ENCODE results near the gene CCDC88C. TPM values are rescaled to one million over a fixed set of nuclear protein-coding genes. Genes with fewer than 3 reads are reported as not detected.
A peak's percentile ranks its signal among the peaks of the same experiment; 100 is the strongest.

CCDC88C gene
- total RNA-seq, 2 experiments from 2014 or later = 83.6 to 87.8 TPM

DNA sequence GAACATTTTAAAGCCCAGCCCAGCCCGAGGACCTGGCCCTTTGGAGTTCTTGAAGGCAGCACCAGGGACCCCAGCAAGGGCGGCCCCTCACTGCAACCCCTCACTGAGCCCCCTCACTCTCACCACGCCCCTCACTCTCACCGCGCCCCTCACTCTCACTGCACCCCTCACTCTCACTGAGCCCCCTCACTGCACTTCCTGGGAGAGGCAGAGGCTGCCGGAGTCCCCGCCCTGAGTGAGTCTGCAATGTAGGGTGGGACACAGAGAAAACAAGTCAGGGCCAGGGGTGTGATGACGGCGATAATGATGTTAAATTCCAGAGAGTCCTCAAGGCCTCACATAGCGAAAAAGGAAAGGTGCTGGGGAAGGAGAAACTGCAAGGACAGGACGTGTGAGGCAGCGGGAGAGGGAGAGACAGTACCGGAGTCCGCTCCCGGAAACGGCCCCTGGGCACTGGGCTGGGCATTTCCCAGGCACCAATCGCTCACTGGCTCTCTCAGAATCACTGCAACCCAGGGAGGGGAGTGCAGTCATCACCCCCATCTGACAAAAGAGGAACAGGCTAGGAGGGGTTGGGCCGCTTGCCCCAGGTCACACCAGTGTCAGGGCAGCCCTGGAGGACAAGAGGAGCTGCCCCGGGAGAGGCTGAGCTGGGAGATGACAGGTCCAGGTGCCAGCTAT is 24.9 kb downstream of the CCDC88C start:
- ChIA-PET POLR2A (interaction anchor here (0.7 to 13.8 kb wide), 6 partner anchors 10 to 68 kb away, joined by 3 to 214 read pairs (median 8); partner anchors contain the start of gene CCDC88C), CTCF (interaction anchor here (1.0 to 1.7 kb wide), 5 partner anchors 13 to 69 kb away, joined by 3 to 5 read pairs (median 4); no protein-coding TSS in a partner anchor)
- H3K36me3 Mint-ChIP-seq (ENCODE audit: low read depth) = peaks cover 52% of the 10 kb centered on the region
- H3K9me3 Mint-ChIP-seq = no peaks in the 10 kb centered on the region
- peak overlapping the region; percentile 46 for H3K4me3 Mint-ChIP-seq
- TF ChIP-seq, protein P1, sequence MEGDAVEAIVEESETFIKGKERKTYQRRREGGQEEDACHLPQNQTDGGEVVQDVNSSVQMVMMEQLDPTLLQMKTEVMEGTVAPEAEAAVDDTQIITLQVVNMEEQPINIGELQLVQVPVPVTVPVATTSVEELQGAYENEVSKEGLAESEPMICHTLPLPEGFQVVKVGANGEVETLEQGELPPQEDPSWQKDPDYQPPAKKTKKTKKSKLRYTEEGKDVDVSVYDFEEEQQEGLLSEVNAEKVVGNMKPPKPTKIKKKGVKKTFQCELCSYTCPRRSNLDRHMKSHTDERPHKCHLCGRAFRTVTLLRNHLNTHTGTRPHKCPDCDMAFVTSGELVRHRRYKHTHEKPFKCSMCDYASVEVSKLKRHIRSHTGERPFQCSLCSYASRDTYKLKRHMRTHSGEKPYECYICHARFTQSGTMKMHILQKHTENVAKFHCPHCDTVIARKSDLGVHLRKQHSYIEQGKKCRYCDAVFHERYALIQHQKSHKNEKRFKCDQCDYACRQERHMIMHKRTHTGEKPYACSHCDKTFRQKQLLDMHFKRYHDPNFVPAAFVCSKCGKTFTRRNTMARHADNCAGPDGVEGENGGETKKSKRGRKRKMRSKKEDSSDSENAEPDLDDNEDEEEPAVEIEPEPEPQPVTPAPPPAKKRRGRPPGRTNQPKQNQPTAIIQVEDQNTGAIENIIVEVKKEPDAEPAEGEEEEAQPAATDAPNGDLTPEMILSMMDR (IDR thresholded peaks at IDR 0.05) = no peak
- peak overlapping the region; percentile 76 for H3K27ac Mint-ChIP-seq
- DNase-seq (no peak), ATAC-seq (no peak)
- intact Hi-C loops (cut with micrococcal nuclease) = no loop called here
- H3K4me1 Mint-ChIP-seq (ENCODE audit: low read depth) = peaks cover 94% of the 10 kb centered on the region
- H3K27me3 Mint-ChIP-seq = no peaks in the 10 kb centered on the region

- CTCF ChIA-PET = interaction anchor here (1.0 to 2.8 kb wide), 2 partner anchors 36 to 37 kb away, joined by 3 to 10 read pairs; no protein-coding TSS in a partner anchor
- DNase-seq (peak; percentile 66), ATAC-seq (peak; percentile 55)
- peak overlapping the region; percentile 18 for H3K4me3 Mint-ChIP-seq
- peaks cover 90% of the 10 kb centered on the region for H3K4me1 Mint-ChIP-seq (ENCODE audit: low read depth)
- TF ChIP-seq, protein P1 (IDR thresholded peaks at IDR 0.05) = no peak
- peaks cover 49% of the 10 kb centered on the region for H3K36me3 Mint-ChIP-seq (ENCODE audit: low read depth)
- POLR2A ChIA-PET = interaction anchor here (1.2 to 10.7 kb wide), 7 partner anchors 15 to 38 kb away, joined by 3 to 111 read pairs (median 4); no protein-coding TSS in a partner anchor
- peak overlapping the region; percentile 76 for H3K27ac Mint-ChIP-seq
- H3K27me3 Mint-ChIP-seq = no peaks in the 10 kb centered on the region
- intact Hi-C loops (cut with micrococcal nuclease) = no loop called here
- H3K9me3 Mint-ChIP-seq = no peaks in the 10 kb centered on the region
These were observed 27.3 kb downstream of the CCDC88C start for GRCh38 chr14:91390165-91390778.

DNA sequence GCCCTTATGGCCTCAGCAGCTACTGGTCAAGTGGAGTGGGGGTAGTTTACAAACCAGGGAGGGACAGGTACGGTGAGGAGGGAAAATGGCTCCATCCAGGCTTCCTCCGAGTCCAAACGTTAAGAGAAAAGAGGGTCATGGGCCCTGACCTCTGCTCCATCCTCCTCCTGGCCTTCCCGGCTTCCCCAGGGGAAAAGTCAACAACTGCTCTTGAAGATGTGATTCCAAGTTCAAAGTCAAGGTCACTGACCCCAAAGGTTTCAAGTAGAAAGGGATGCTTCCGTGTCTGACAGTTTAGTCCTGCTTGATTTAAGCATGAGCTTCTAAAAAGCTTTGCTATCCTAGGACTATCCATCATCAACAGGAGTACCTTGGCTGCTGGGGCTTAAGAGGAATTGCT is 28.5 kb downstream of the CCDC88C start:
- H3K36me3 Mint-ChIP-seq (ENCODE audit: low read depth) = peaks cover 46% of the 10 kb centered on the region

GRCh38 chr14:91388551-91388975 is 29.1 kb downstream of the CCDC88C start:
- CTCF ChIA-PET = interaction anchor here (0.6 to 2.8 kb wide), 9 partner anchors 10 to 247 kb away, joined by 3 to 11 read pairs (median 3); no protein-coding TSS in a partner anchor
- no peaks in the 10 kb centered on the region for H3K27me3 Mint-ChIP-seq
- peak overlapping the region; percentile 87 for H3K27ac Mint-ChIP-seq
- ATAC-seq = peak; percentile 73
- intact Hi-C loops (cut with micrococcal nuclease) = no loop called here
- TF ChIP-seq, protein P1 (IDR thresholded peaks at IDR 0.05) = no peak
- H3K4me1 Mint-ChIP-seq (ENCODE audit: low read depth) = peaks cover 88% of the 10 kb centered on the region
- H3K9me3 Mint-ChIP-seq = no peaks in the 10 kb centered on the region
- peaks cover 44% of the 10 kb centered on the region for H3K36me3 Mint-ChIP-seq (ENCODE audit: low read depth)
- H3K4me3 Mint-ChIP-seq = peak overlapping the region; percentile 42
- peak; percentile 75 for DNase-seq
- POLR2A ChIA-PET = interaction anchor here (0.6 to 10.7 kb wide), 6 partner anchors 14 to 1388 kb away, joined by 3 to 111 read pairs (median 3); no protein-coding TSS in a partner anchor

More for the DNA sequence above, 28.5 kb downstream of the CCDC88C start:
- TF ChIP-seq, protein P1 (IDR thresholded peaks at IDR 0.05) = no peak
- peak overlapping the region; percentile 87 for H3K27ac Mint-ChIP-seq
- no peaks in the 10 kb centered on the region for H3K27me3 Mint-ChIP-seq
- POLR2A ChIA-PET = interaction anchor here (1.0 to 10.7 kb wide), 3 partner anchors 14 to 34 kb away, joined by 3 to 111 read pairs (median 3); no protein-coding TSS in a partner anchor
- CTCF ChIA-PET = interaction anchor here (0.8 to 2.8 kb wide), 4 partner anchors 11 to 66 kb away, joined by 3 to 11 read pairs (median 6); no protein-coding TSS in a partner anchor
- H3K4me1 Mint-ChIP-seq (ENCODE audit: low read depth) = peaks cover 90% of the 10 kb centered on the region
- intact Hi-C loops (cut with micrococcal nuclease) = no loop called here
- DNase-seq (no peak), ATAC-seq (no peak)
- no peaks in the 10 kb centered on the region for H3K9me3 Mint-ChIP-seq
- H3K4me3 Mint-ChIP-seq = peak overlapping the region; percentile 42

All from activated CD8-positive, alpha-beta T cell treated with anti-CD3 and anti-CD28 coated beads for 36 hours (primary cell).